Activated effector memory CD4-positive, alpha-beta T cell treated with Interleukin-2 at 50 U/mL for 16 hours (primary cell): ENCODE data around the gene TNS2.

Source experiments
- DNase-seq: peaks from one replicate; pipeline ENCODE4 v3.0.0-alpha.2; 2020

The TNS2 gene

GRCh38 chr12:53042607-53043454 lies 7.0 kb upstream of the TNS2 start:
- no peak for DNase-seq

DNA sequence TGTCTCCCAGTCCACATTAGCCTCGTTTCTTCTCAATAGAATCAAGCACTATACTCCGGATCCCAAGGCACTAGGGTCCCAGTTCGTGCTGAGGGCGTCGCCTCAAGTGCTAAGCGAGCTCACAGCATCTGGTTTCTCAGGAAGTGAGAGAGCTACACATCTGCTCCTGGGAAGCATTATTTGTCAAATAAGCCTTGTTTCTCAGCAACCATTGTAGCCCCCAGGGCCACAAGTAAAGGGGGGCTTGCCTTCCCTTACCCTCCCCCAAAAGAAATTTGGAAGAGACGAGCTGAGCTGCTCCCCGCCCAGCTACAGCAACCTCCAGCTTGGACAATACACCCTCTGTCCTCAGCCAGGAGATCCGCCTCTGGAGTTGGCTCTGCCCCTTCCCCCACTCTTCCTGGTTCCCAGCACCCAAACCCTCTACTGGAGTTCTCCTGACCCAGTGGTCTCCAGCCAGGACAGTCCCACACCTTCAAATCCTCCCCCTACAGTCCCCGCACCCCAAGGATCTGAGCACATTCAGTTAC lies 5.7 kb upstream of the TNS2 start:
- no peak for DNase-seq

DNA sequence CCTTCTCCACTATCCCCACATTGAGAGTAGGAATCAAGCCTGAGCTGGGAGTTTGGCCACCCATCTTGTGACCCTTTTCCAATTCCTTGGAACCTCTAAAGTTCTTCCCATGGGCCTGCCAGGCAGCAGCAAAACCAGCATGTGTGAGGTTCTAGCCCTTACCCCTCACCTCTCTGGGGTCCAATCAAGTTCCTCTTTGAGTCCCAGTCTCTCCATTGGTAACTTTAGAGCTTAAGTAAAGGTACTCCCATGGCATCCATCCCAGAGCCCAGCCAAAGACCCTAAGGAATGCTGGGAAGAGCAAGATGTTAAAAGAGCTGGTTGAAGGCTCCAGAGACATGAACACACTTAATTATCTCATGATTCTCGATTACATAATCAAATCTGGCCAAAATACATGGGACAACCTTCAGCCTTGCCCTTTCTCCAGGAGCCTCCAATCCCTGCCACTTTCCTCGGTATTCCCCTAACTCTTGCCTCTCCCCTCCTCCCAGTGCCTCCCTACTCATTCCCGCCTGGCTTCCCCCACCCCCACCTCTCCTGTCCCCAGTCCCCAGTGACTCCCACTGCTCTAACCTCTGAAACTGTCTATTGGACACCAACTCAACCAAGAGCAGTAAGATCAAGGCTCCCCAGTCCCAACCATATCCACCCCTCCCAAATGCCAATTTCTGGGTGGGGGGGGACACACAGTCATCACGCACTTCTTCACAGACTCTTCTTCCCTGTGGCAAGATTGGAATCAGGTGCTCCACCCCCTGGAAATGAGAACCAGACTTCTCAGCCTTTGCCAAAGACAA lies 4.8 kb upstream of the TNS2 start:
- DNase-seq = no peak

- DNase-seq = no peak
Observed at GRCh38 chr12:53045696-53046045, 4.2 kb upstream of the TNS2 start.

DNA sequence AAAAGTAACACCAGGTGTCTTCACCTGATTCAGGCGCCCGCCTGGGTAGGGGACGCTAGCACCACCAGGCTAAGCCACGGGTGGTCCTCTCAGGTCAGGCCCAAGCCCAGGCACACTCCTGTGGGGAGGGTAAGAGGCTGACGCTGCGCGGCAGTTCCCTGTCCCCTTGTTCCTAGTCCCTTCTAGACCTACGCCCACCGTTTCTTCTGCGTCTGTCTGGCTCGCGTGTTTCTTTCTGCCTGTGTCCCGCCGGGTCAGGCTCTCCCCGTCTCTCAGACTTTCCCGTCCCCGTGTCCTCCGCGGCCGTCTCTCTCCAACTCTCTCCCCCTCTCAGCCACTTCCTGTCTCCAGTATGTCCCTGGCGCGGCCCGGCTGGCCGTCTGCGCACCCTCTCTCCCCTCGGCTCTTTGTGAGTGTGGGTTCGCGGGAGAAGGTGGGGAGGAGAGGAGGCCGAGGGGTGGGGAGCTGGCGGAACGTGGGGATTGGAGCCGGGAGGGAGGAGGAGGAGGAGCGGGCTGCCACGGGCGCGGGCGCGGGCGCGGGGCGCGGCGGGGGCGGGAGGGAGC lies 3.1 kb upstream of the TNS2 start:
- peak; percentile 39 for DNase-seq

DNA sequence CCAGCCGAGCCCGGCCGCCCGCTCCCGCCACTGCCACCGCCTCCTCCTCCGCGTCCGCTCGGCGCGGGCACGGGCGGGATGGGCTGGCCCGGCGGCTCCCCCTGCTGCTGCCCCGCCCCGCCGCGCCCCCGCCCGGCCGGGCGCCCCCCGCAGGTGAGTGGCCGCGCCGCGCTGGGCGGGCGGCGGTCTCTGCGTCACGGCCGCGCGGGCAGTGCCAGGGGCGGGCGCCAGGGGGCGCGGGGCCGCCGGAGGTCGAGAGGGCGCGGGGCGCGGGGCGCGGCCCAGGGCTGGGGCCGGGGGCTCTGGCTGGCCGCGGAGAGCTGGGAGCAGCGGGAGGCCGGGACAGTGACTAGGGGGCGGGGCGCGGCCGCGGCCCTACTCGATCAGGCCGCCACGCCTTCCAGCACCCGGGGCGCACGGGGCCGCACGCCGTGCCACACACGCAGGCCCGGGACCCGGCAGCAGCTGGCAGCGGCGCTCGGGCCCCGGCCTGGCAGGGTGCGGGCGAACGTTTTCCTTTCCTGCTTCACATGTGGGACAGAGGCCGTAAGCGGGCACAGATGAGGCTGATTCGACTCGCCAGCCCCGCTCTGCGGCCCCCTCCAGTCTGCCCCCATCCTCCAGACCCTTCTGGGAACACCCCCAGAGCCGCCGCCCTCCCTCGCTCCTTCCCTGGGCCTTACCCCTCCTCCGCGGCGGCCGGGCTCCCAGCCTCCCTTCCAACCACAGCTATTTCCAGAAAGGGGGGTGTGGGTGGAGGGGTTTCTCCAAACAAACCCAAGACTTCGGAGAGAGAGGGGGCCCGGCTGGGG lies 2.4 kb upstream of the TNS2 start:
- DNase-seq = peak; percentile 68

DNA sequence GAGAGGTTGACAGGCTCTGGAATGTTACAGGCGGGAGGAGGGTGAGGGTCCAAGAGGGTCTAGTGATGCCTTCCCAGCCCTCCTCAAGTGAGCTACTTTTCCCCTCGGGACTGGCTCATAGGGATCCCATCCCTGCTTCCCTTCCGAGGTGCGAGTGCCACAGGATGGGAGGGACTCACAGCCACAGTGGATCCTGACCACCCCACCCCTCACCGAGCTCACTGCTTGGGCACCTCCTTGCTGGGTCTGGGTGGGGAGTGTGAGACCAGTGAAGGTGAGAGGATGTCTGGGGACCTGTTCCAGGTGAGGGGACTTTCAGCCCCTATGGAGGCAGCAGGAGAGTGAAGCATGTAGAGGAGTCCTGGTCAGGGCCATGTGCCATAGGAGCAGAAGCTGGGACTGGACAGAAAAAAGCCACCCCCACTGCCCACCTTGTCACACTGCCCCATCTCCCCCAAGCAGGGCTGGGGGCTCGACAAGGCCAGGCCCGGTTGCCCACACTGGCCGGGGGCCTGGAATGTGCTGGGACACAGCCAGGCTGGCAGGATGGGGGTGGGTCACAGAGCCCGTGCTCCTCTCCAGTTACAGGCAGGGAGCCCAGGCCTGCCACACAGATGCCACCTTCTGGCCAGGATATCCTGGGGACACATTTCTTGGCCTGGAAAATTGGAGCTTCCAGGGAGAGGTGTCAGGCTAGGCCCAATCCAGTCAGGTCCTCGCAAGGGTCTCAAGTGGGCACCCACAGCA lies 1.7 kb upstream of the TNS2 start:
- DNase-seq = no peak

DNA sequence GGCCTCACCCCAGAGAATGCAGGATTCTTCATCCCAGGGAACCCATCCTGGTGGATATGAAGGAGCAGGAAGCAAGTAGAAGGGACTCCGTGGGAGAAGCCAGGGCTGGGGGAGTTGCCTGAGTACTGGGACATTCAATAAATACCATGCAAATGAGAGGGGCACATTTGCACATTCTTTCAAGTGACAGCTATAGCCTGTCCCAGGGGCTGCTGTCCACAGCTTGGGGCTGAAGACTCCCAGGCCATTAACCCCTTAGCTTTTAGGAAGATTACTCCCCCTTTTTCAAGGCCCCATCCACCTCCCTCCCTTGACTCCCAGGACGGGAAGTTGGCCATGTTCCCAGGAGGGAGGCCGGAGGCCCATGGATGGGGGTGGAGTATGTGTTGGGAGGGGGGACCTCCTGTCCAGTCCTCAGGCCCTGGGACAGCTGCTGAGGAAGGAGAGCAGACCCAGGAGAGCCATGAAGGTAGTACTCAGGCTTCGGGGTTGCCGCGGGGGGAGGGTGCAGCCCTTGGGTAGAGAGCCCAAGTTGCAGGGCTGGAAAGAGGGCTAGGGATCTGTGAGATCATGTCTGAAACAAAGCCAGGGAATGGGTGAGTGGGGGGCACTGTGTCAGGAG lies 974 bp upstream of the TNS2 start:
- DNase-seq = no peak

DNA sequence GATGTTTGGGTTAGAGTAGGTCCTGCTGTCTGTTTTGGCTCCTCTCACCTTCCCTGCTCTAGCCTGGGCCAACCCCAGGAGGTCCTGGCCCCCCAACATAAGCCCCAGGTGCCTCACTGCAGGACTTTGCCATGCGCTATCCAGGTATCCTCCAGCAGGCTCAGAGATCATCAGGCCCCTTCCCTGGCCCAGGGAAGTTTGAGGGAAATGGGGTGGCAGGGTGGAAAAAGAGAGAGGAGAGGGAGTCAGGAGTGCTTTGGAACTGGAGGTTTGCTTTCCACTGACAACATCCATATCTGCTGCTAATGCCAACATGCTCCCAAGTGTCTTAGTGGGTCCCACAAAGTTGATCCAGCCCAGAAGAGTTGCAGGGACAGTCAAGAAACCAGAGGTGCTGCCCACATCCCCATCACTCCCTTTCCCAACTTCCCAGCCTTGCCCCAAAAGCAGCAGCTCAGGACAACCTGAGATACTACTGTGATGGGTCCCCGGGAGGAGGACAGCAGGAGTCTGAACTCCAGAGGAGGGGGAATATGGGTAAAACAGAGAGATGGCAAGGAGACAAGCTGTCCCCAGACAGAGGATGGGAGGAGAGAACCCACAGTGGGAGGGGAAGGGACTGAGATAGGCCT lies 677 bp downstream of the TNS2 start:
- no peak for DNase-seq

DNA sequence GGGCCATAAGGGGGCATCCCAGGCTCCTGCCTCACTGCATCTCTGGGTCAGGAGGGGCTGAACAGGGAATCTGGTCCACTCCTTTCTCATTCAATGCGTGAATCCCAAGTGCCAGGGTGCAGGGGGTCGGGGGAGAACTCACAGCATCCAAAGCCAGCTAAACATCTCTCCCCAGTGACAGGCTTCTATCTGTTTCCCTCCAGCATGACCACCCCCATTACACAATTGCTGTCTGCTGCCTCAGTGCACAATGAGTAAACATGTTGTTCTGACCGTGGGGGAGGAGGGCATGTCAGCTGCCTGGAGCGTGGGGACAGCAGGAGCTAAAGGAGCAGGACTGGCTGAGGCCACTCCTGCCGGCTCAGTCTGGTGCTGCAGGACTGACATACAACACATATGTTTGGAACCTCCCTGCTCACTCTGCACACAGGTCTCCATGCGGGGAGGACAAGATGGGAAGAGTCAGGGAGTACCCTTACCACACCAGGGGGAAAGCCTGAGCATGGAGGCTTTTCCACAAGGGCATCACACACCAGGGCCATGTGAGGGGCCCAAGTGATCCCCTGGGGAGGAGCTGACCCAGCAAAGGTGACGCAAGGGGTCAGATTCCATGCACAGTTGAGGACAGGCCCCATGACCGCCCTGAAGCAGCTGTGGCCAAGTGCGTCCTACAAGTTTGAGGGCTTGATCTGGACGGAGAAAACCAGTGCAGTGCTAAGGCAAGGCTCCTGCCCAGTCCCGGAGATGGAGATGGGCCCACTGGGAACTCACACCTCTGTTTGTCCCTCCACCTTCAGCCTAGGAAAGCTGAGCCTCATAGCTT lies 1.4 kb downstream of the TNS2 start:
- DNase-seq = no peak

DNA sequence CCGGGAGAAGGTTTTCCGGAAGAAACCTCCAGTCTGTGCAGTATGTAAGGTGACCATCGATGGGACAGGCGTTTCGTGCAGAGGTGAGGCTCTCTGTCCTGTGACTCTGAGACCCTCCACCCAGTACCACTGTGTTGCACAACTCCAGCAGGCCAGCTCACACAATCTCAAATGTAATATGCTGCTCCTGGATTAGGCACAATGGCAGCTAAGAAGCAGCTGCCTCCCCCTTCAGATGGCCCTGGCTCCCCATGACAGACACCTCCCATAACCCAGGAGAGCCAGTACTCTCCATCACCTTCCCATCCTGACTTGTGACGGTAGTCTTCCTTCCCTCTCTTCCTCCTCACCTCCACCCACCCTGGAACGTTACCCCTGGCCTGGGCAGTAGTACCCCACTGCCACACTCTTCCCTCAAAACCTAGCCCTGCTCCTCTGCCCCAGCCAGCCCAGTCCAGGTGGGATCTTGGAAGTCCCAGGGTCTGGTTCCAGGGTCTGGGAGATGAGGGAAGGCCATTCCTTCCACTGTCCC lies 2.1 kb downstream of the TNS2 start:
- no peak for DNase-seq

- DNase-seq = no peak
Observed at GRCh38 chr12:53052419-53053217, 2.8 kb downstream of the TNS2 start.

- peak; percentile 35 for DNase-seq
Observed at GRCh38 chr12:53053218-53054111, 3.6 kb downstream of the TNS2 start.

DNA sequence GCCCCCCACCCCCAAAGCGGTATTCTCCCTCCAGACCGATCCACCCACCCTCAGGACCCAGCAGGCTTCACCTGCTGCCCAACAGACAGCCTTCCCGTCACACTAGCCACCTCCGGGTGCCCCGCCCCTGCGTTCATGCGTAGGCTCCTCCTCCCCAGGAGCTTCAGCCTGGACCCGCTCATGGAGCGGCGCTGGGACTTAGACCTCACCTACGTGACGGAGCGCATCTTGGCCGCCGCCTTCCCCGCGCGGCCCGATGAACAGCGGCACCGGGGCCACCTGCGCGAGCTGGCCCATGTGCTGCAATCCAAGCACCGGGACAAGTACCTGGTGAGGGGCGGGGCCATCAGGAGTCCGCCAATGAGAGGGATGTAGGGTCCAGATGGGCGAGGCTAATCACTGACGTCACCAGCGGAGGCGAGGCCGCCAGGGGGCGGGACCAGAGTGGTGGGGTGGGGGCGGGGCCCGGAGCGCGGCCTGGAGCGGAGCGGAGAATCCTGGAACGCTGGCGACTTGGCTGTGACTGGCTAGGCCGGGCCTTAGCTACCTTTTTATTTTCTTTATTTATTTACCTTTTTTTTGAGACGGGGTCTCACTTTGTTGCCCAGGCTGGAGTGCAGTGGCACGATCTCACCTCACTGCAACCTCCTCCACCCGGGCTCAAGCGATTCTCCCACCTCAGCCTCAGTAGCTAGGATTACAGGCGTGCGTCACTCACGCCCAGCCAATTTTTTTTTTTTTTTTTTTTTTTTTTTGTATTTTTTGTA lies 4.4 kb downstream of the TNS2 start:
- peak; percentile 87 for DNase-seq

DNA sequence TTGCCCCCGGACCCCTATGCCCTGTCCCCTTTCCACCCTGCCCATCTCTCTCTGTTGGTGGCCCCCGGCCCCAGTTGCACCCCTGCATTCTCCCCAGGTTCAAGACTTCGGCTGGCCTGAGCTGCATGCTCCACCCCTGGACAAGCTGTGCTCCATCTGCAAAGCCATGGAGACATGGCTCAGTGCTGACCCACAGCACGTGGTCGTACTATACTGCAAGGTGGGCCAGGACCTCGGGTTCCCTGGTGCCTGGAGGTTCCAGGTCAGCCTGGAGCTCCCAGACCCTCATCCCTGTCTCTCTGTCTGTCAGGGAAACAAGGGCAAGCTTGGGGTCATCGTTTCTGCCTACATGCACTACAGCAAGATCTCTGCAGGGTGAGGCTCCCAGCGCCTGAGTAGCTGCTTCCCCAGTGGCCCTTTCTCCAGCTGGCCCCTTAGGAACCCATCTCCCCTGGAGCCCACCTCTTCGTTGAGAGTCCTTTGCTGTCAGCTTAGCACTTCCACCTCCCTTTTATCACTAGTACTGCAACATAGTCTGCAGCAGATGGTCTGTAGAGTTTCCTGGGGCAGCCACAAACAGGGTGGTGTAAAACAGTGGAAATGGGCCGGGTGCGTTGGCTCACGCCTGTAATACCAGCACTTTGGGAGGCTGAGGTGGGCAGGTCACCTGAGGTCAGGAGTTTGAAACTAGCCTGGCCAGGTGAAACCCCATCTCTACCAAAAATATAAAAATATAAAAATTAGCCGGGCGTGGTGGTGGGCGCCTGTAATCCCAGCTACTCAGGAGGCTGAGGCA lies 5.8 kb downstream of the TNS2 start:
- DNase-seq = no peak

GRCh38 chr12:53056296-53056695 lies 6.4 kb downstream of the TNS2 start:
- DNase-seq = no peak
